SU-DHL-6 (cell line): ENCODE data around the gene TP73.

Experiments used
- EZH2phosphoT487 ChIP-seq: fragments of 200-600 bp; sonication (generic), shearing (Covaris generic); conservative IDR thresholded peaks from 2 replicates; pipeline ENCODE4 v1.6.1; 2018; ENCODE audit warnings: mild to moderate bottlenecking, antibody characterized with exemption, low read length, moderate library complexity, mixed read lengths
- TF ChIP-seq, protein P1 (sequence below): fragments of 200-600 bp; sonication (generic); IDR thresholded peaks from one replicate; pipeline ENCODE4 v1.5.1; 2017; ENCODE audit warnings: antibody characterized with exemption, mild to moderate bottlenecking, low read length, moderate library complexity; ENCODE audit not compliant: insufficient read depth, poor library complexity, severe bottlenecking

DNA sequence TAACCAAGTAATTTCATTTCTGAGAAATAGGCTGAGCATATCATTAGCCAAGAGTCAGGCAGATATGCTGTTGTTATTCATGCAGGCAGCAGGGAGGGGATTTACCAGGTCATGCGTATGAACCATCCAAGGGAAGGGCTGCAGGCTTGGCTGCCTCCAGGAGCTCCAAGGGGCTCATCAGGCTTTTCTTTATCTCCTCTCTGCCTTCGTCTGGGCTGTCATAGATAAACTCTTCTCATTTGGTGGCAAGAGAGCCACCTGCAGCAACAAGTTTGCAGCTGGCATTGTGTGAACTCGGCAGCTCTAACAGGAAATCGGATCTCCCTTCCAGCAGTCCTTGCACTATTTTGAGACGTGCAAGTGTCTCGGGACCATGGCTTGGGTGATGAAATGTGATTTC lies 107.5 kb downstream of the TP73 start:
- TF ChIP-seq, protein P1, sequence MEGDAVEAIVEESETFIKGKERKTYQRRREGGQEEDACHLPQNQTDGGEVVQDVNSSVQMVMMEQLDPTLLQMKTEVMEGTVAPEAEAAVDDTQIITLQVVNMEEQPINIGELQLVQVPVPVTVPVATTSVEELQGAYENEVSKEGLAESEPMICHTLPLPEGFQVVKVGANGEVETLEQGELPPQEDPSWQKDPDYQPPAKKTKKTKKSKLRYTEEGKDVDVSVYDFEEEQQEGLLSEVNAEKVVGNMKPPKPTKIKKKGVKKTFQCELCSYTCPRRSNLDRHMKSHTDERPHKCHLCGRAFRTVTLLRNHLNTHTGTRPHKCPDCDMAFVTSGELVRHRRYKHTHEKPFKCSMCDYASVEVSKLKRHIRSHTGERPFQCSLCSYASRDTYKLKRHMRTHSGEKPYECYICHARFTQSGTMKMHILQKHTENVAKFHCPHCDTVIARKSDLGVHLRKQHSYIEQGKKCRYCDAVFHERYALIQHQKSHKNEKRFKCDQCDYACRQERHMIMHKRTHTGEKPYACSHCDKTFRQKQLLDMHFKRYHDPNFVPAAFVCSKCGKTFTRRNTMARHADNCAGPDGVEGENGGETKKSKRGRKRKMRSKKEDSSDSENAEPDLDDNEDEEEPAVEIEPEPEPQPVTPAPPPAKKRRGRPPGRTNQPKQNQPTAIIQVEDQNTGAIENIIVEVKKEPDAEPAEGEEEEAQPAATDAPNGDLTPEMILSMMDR: no peak
- no peak for TF ChIP-seq EZH2phosphoT487
